Loucy (cell line): Measurements from ENCODE around the gene NDEL1.

Experiments used
- H2AFZ ChIP-seq: fragments of 200-600 bp; sonication (generic); 2 replicates; pipeline ENCODE4 v1.6.0; 2016; ENCODE audit warnings: antibody characterized with exemption, mild to moderate bottlenecking, low read length, moderate library complexity
- H3F3A ChIP-seq: fragments of 200-600 bp; 2 replicates; pipeline ENCODE4 v1.6.0; 2016; ENCODE audit warnings: antibody characterized with exemption, low read depth, mild to moderate bottlenecking
- H3K27me3 ChIP-seq: fragments of 200-600 bp; sonication (generic); 2 replicates; pipeline ENCODE4 v1.6.1; 2014; ENCODE audit warnings: low read length, mild to moderate bottlenecking; ENCODE audit not compliant: insufficient read depth, poor library complexity, severe bottlenecking
- H3K36me3 ChIP-seq: fragments of 200-600 bp; sonication (generic); 2 replicates; pipeline ENCODE4 v1.6.1; 2016; ENCODE audit warnings: low read length; ENCODE audit not compliant: insufficient read depth
- H3K4me1 ChIP-seq: fragments of 200-600 bp; sonication (generic); 2 replicates; pipeline ENCODE4 v1.5.1; 2014; ENCODE audit warnings: low read length, mild to moderate bottlenecking; ENCODE audit not compliant: insufficient read depth, poor library complexity, severe bottlenecking
- H3K4me2 ChIP-seq: fragments of 200-600 bp; sonication (generic); 2 replicates; pipeline ENCODE4 v1.6.0; 2014; ENCODE audit warnings: antibody characterized with exemption, low read length, low read depth, mild to moderate bottlenecking; ENCODE audit not compliant: poor library complexity, severe bottlenecking
- H3K4me3 ChIP-seq: fragments of 200-600 bp; sonication (generic); 2 replicates; pipeline ENCODE4 v1.5.1; 2014; ENCODE audit warnings: low read length, mild to moderate bottlenecking, mixed read lengths; ENCODE audit not compliant: poor library complexity, severe bottlenecking
- H3K79me2 ChIP-seq: fragments of 200-600 bp; sonication (generic); 2 replicates; pipeline ENCODE4 v1.6.1; 2014; ENCODE audit warnings: low read length; ENCODE audit not compliant: insufficient read depth
- H3K9ac ChIP-seq: fragments of 200-600 bp; sonication (generic); 2 replicates; pipeline ENCODE4 v1.6.0; 2014; ENCODE audit warnings: mild to moderate bottlenecking, low read depth, low read length, moderate library complexity; ENCODE audit not compliant: poor library complexity, severe bottlenecking
- H3K9me2 ChIP-seq: fragments of 200-600 bp; sonication (generic); replicated peaks from 2 replicates; pipeline ENCODE4 v1.6.1; 2016; ENCODE audit warnings: low read depth, low read length, mixed read lengths
- H3K9me3 ChIP-seq: fragments of 200-600 bp; sonication (generic); 2 replicates; pipeline ENCODE4 v1.6.1; 2014; ENCODE audit warnings: mild to moderate bottlenecking, antibody characterized with exemption, low read length, low read depth; ENCODE audit not compliant: insufficient read depth
- H4K20me1 ChIP-seq: fragments of 200-600 bp; sonication (generic); 2 replicates; pipeline ENCODE4 v1.6.0; 2014; ENCODE audit warnings: antibody characterized with exemption, low read length, mild to moderate bottlenecking; ENCODE audit not compliant: insufficient read depth, poor library complexity, severe bottlenecking
- EZH2phosphoT487 ChIP-seq: fragments of 200-600 bp; IDR thresholded peaks from 2 replicates; pipeline ENCODE4 v1.6.1; 2018; ENCODE audit warnings: antibody characterized with exemption, mild to moderate bottlenecking, moderate library complexity, borderline replicate concordance
- TF ChIP-seq, protein P1 (sequence below): fragments of 200-600 bp; sonication (generic); conservative IDR thresholded peaks from 2 replicates; pipeline ENCODE4 v1.5.1; 2014; ENCODE audit warnings: mild to moderate bottlenecking, antibody characterized with exemption, low read length

Gene NDEL1

GRCh38 chr17:8503368-8503767 lies 67.7 kb downstream of the NDEL1 start:
- H3K4me1 ChIP-seq, result no peaks in the 10 kb centered on the region
- no peaks in the 10 kb centered on the region for H3K79me2 ChIP-seq
- H3K9me3 ChIP-seq, result no peaks in the 10 kb centered on the region
- no peak overlapping the region for H3K9ac ChIP-seq
- H3K4me2 ChIP-seq, result no peak overlapping the region
- no peaks in the 10 kb centered on the region for H3K9me2 ChIP-seq
- H2AFZ ChIP-seq, result no peak overlapping the region
- no peak for TF ChIP-seq EZH2phosphoT487
- TF ChIP-seq, protein P1, sequence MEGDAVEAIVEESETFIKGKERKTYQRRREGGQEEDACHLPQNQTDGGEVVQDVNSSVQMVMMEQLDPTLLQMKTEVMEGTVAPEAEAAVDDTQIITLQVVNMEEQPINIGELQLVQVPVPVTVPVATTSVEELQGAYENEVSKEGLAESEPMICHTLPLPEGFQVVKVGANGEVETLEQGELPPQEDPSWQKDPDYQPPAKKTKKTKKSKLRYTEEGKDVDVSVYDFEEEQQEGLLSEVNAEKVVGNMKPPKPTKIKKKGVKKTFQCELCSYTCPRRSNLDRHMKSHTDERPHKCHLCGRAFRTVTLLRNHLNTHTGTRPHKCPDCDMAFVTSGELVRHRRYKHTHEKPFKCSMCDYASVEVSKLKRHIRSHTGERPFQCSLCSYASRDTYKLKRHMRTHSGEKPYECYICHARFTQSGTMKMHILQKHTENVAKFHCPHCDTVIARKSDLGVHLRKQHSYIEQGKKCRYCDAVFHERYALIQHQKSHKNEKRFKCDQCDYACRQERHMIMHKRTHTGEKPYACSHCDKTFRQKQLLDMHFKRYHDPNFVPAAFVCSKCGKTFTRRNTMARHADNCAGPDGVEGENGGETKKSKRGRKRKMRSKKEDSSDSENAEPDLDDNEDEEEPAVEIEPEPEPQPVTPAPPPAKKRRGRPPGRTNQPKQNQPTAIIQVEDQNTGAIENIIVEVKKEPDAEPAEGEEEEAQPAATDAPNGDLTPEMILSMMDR, result no peak
- no peaks in the 10 kb centered on the region for H3F3A ChIP-seq
- no peaks in the 10 kb centered on the region for H3K27me3 ChIP-seq
- no peaks in the 10 kb centered on the region for H4K20me1 ChIP-seq
- H3K4me3 ChIP-seq, result no peak overlapping the region
- peaks cover 74% of the 10 kb centered on the region; the same call in 1 of the 2 replicates for H3K36me3 ChIP-seq

DNA sequence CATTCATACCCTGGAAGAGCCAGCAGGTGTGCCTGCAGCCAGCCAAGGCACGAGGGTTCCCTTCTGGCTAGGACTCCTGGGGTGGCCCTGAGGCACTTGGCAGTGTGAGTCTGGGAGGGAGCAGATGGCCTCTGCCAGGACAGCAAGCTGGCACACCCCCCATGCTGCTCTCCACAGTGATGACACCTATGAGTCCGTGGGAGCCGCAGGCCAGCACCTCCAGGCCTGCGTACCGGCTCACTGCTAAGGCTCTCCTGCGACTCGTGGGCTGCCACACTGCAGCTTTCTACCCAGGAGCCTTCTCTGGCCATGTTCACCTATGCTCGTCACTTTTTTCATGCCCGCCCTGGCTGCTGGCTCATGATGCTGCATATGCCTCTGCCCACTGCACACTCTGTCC lies 68.1 kb downstream of the NDEL1 start:
- TF ChIP-seq, protein P1, result no peak
- no peak for TF ChIP-seq EZH2phosphoT487
- peaks cover 74% of the 10 kb centered on the region; the same call in 1 of the 2 replicates for H3K36me3 ChIP-seq
- H3K4me1 ChIP-seq, result no peaks in the 10 kb centered on the region
- H4K20me1 ChIP-seq, result no peaks in the 10 kb centered on the region
- no peak overlapping the region for H3K4me2 ChIP-seq
- no peaks in the 10 kb centered on the region for H3K79me2 ChIP-seq
- no peak overlapping the region for H2AFZ ChIP-seq
- H3F3A ChIP-seq, result no peaks in the 10 kb centered on the region
- H3K9ac ChIP-seq, result no peak overlapping the region
- no peaks in the 10 kb centered on the region for H3K9me2 ChIP-seq
- no peaks in the 10 kb centered on the region for H3K9me3 ChIP-seq
- H3K27me3 ChIP-seq, result no peaks in the 10 kb centered on the region
- no peak overlapping the region for H3K4me3 ChIP-seq

- Histone ChIP-seq H3K79me2 (no peaks in the 10 kb centered on the region), H3K36me3 (peaks cover 74% of the 10 kb centered on the region), H3K27me3 (no peaks in the 10 kb centered on the region)
Observed at GRCh38 chr17:8504460-8505207, 69.0 kb downstream of the NDEL1 start.

More at GRCh38 chr17:8504460-8505207, 69.0 kb downstream of the NDEL1 start:
- H3K4me2 ChIP-seq, result no peak overlapping the region
- H3K9me3 ChIP-seq, result no peaks in the 10 kb centered on the region
- no peak for TF ChIP-seq EZH2phosphoT487
- TF ChIP-seq, protein P1, result no peak
- H4K20me1 ChIP-seq, result no peaks in the 10 kb centered on the region
- no peaks in the 10 kb centered on the region for H3F3A ChIP-seq
- H3K9me2 ChIP-seq, result no peaks in the 10 kb centered on the region
- H2AFZ ChIP-seq, result no peak overlapping the region
- no peak overlapping the region for H3K9ac ChIP-seq
- no peaks in the 10 kb centered on the region for H3K4me1 ChIP-seq
- no peak overlapping the region for H3K4me3 ChIP-seq
